SKM-1 treated with dmso at 0.1 percent for 144 hours (cell line): ENCODE measurements around the gene OR2B3.
"Not testable (repeated sequence)": the region's sequence is repeated elsewhere in the genome, so short reads cannot be mapped to it uniquely, and the experiment has no call there.

Experiments
- DNase-seq: peaks from one replicate; lab custom pipeline; 2025; ENCODE audit not compliant: unreplicated experiment; lab: John Stamatoyannopoulos, UW

Gene OR2B3

GRCh38 chr6:29087213-29087612 is at the start of gene OR2B3:
Gene OR2B3, minus strand, starts transcription at chr6:29087313. Its CDS starts 65 bp downstream, at chr6:29087248.
- DNase-seq, result no peak

- no peak for DNase-seq
Observed at GRCh38 chr6:29131691-29132090, 44.6 kb upstream of the OR2B3 start.

GRCh38 chr6:29130644-29131043 is 43.5 kb upstream of the OR2B3 start:
- DNase-seq, result no peak

- DNase-seq, result no peak
Observed at GRCh38 chr6:29129326-29130012, 42.4 kb upstream of the OR2B3 start.

- DNase-seq, result not testable (repeated sequence)
Observed at GRCh38 chr6:29114964-29115363, 27.9 kb upstream of the OR2B3 start.

GRCh38 chr6:29112135-29112534 is 25.0 kb upstream of the OR2B3 start:
- no peak for DNase-seq

GRCh38 chr6:29107758-29108157 is 20.6 kb upstream of the OR2B3 start, which contains the start of gene OR2J3:
Gene OR2J3, plus strand, starts transcription at chr6:29108058. Its CDS starts 3,833 bp downstream, at chr6:29111891.
- no peak for DNase-seq

GRCh38 chr6:29099190-29099589 is 12.1 kb upstream of the OR2B3 start, which contains the start of gene OR2J1:
Gene OR2J1, plus strand, starts transcription at chr6:29099490. Its CDS starts 1,453 bp downstream, at chr6:29100943.
- DNase-seq, result no peak

GRCh38 chr6:29097803-29098202 is 10.7 kb upstream of the OR2B3 start:
- no peak for DNase-seq

- no peak for DNase-seq
Observed at GRCh38 chr6:29092957-29093356, 5.8 kb upstream of the OR2B3 start.

GRCh38 chr6:29082457-29082856 is 4.7 kb downstream of the OR2B3 start:
- no peak for DNase-seq

GRCh38 chr6:29081312-29081711 is 5.8 kb downstream of the OR2B3 start:
- no peak for DNase-seq

- DNase-seq, result no peak
Observed at GRCh38 chr6:29079203-29079602, 7.9 kb downstream of the OR2B3 start.

GRCh38 chr6:29071831-29072723 is 15.0 kb downstream of the OR2B3 start:
- peak; percentile 61 for DNase-seq

- no peak for DNase-seq
Observed at GRCh38 chr6:29051680-29052079, 35.4 kb downstream of the OR2B3 start.

GRCh38 chr6:29045075-29045474 is 42.0 kb downstream of the OR2B3 start, which contains the start of gene OR2W1:
Gene OR2W1, minus strand, starts transcription at chr6:29045175. Its CDS starts 0 bp downstream, at chr6:29045175.
- DNase-seq, result no peak
